ENCODE measurements around the gene DYRK3. TPM values are rescaled to one million over a fixed set of nuclear protein-coding genes. Genes with fewer than 3 reads are reported as not detected.

DYRK3 gene
- total and polyA plus RNA-seq, 9 of the 15 experiments (the other 6 are each of a cell fraction or from before 2014, with no cell fraction given) = 4.5 to 33.7 (median 25.7) TPM

- TF ChIP-seq ZNF253 (CRISPR knock-in tag; conservative IDR thresholded peaks at IDR 0.05) = no peak
- TF ChIP-seq ZNF561 (CRISPR knock-in tag; conservative IDR thresholded peaks at IDR 0.05) = no peak
- TF ChIP-seq ZNF24 (IDR thresholded peaks at IDR 0.05) = peak; percentile 89
- TF ChIP-seq SP1 (CRISPR knock-in tag; IDR thresholded peaks at IDR 0.05) = peak; percentile 100
- TF ChIP-seq MCM7 (IDR thresholded peaks at IDR 0.05) = peak in 1 of 2 experiments; percentile 76; a peak in 1 of 4 replicates
- no peak for TF ChIP-seq TSHZ1 (CRISPR knock-in tag; IDR thresholded peaks at IDR 0.05)
- TF ChIP-seq SFPQ (IDR thresholded peaks at IDR 0.05; ENCODE audit: low read depth, low read length) = no peak
- peak; percentile 76; the same call in 1 of the 2 replicates for TF ChIP-seq PTBP1 (IDR thresholded peaks at IDR 0.05; ENCODE audit: low read depth, low read length)
- TF ChIP-seq GTF2B (IDR thresholded peaks at IDR 0.05; ENCODE audit: extremely low read depth, insufficient read length) = peak; percentile 56
- 0 out of 2 replicates have a peak, but pooled peaks have one; percentile 58 for TF ChIP-seq IRF2 (CRISPR knock-in tag; IDR thresholded peaks at IDR 0.05)
- TF ChIP-seq CHD2 (IDR thresholded peaks at IDR 0.05; ENCODE audit: low read depth, low read length) = peak; percentile 67
- no peak for TF ChIP-seq ARHGAP35 (IDR thresholded peaks at IDR 0.05; ENCODE audit: partially characterized antibody)
- TF ChIP-seq XRCC3 (IDR thresholded peaks at IDR 0.05) = no peak
- TF ChIP-seq ZKSCAN8 (CRISPR knock-in tag; IDR thresholded peaks at IDR 0.05) = peak; percentile 53; the same call in 1 of the 2 replicates
- no peak for TF ChIP-seq EZH2 (IDR thresholded peaks at IDR 0.05; ENCODE audit: borderline replicate concordance, low read depth, low read length)
- TF ChIP-seq BMI1 (IDR thresholded peaks at IDR 0.05; ENCODE audit: low read length) = no peak; the same call in 1 of the 2 replicates
- peak; percentile 40; the same call in 1 of the 2 replicates for TF ChIP-seq ZNF316 (IDR thresholded peaks at IDR 0.05)
- TF ChIP-seq DLX4 (CRISPR knock-in tag; IDR thresholded peaks at IDR 0.05) = no peak
- no peak for TF ChIP-seq ZNF696 (CRISPR knock-in tag; conservative IDR thresholded peaks at IDR 0.05)
- TF ChIP-seq BRD9 (IDR thresholded peaks at IDR 0.05; ENCODE audit: low read depth, partially characterized antibody) = peak; percentile 83
- 0 out of 2 replicates have a peak, but pooled peaks have one; percentile 56 for TF ChIP-seq POLR2AphosphoS2 (IDR thresholded peaks at IDR 0.05; ENCODE audit: low read length)
- TF ChIP-seq ZFP30 (CRISPR knock-in tag; IDR thresholded peaks at IDR 0.05; ENCODE audit: borderline replicate concordance) = no peak
- peak; percentile 98 for TF ChIP-seq ZNF830 (CRISPR knock-in tag; IDR thresholded peaks at IDR 0.05)
- no peak for TF ChIP-seq TEAD2 (tag; IDR thresholded peaks at IDR 0.05)
Observed at GRCh38 chr1:206612129-206612876, 23.0 kb upstream of the DYRK3 start, which contains the start of gene EIF2D (continued).
